Calu3 (cell line): ENCODE results near the gene SAXO2. TPM values are rescaled to one million over a fixed set of nuclear protein-coding genes. Genes with fewer than 3 reads are reported as not detected.
"Not testable (repeated sequence)": the region's sequence is repeated elsewhere in the genome, so short reads cannot be mapped to it uniquely, and the experiment has no call there.

ENCODE experiments used
- BruUV-seq: library from RNA; stranded (reverse); fragments of 400-500 nt; replicated peaks from 2 replicates; lab custom pipeline; 2021; lab: Mats Ljungman, UMichigan
- CTCF ChIA-PET: fragments of 300-600 bp; sonication (Branson Sonifier 250); formaldehyde crosslinking; loops from one replicate; lab custom pipeline; 2022; ENCODE audit warnings: antibody characterized with exemption; lab: Charles Lee
- DNase-seq: peaks from one replicate; pipeline ENCODE4 v3.0.0; 2022
- H3K27ac Mint-ChIP-seq: one replicate; pipeline ENCODE4 v1.8.0; 2022; ENCODE audit warnings: mixed read lengths; ENCODE audit not compliant: unreplicated experiment
- H3K27me3 Mint-ChIP-seq: one replicate; pipeline ENCODE4 v1.8.0; 2022; ENCODE audit warnings: mixed read lengths; ENCODE audit not compliant: unreplicated experiment
- H3K36me3 Mint-ChIP-seq: one replicate; pipeline ENCODE4 v1.8.0; 2022; ENCODE audit warnings: mild to moderate bottlenecking, moderate library complexity, mixed read lengths; ENCODE audit not compliant: insufficient read depth, unreplicated experiment
- H3K4me1 Mint-ChIP-seq: one replicate; pipeline ENCODE4 v1.8.0; 2022; ENCODE audit warnings: mild to moderate bottlenecking, low read depth, mixed read lengths; ENCODE audit not compliant: unreplicated experiment
- H3K4me3 Mint-ChIP-seq: one replicate; pipeline ENCODE4 v1.8.0; 2022; ENCODE audit warnings: mild to moderate bottlenecking, low read depth, moderate library complexity, mixed read lengths; ENCODE audit not compliant: unreplicated experiment
- H3K9me3 Mint-ChIP-seq: one replicate; pipeline ENCODE4 v1.8.0; 2022; ENCODE audit warnings: low read depth, mixed read lengths; ENCODE audit not compliant: unreplicated experiment
- CTCF ChIP-seq: fragments of 200-600 bp; IDR thresholded peaks from one replicate; pipeline ENCODE4 v1.8.0; 2022; ENCODE audit warnings: antibody characterized with exemption; ENCODE audit not compliant: unreplicated experiment
- intact Hi-C: fragments of 100-400 bp; cut with micrococcal nuclease; formaldehyde crosslinking; loops from one replicate; pipeline ENCODE4 v1.10.0; 2022; ENCODE audit not compliant: unreplicated experiment
- total RNA-seq: library from RNA; stranded (reverse); gene quantifications from 2 replicates; pipeline ENCODE4 v1.2.3, GENCODE V29; 2022

SAXO2 gene
- total RNA-seq, 1 experiment from 2014 or later = 5.3 TPM

- H3K27me3 Mint-ChIP-seq = no peaks in the 10 kb centered on the region
- H3K36me3 Mint-ChIP-seq = peaks cover 6% of the 10 kb centered on the region
- no peak for DNase-seq
- no peak overlapping the region for H3K27ac Mint-ChIP-seq
- no peak for TF ChIP-seq CTCF
- H3K4me3 Mint-ChIP-seq = no peak overlapping the region
- no TSS peak for BruUV-seq
- CTCF ChIA-PET = no interaction called here
- no peaks in the 10 kb centered on the region for H3K4me1 Mint-ChIP-seq
- intact Hi-C loops = loop anchor here (10.0 kb wide), 1 partner anchor 1874 kb away; no protein-coding TSS in a partner anchor
- H3K9me3 Mint-ChIP-seq = no peaks in the 10 kb centered on the region
These were observed 31.4 kb upstream of the SAXO2 start for GRCh38 chr15:82231233-82231632.

GRCh38 chr15:82231842-82232241 lies 30.8 kb upstream of the SAXO2 start:
- CTCF ChIA-PET = no interaction called here
- Mint-ChIP-seq H3K36me3 (peaks cover under 1% of the 10 kb centered on the region), H3K27me3 (no peaks in the 10 kb centered on the region), H3K9me3 (no peaks in the 10 kb centered on the region), H3K4me1 (no peaks in the 10 kb centered on the region), H3K27ac (no peak overlapping the region), H3K4me3 (no peak overlapping the region)
- BruUV-seq = no TSS peak
- intact Hi-C loops = loop anchor here (10.0 kb wide), 1 partner anchor 1873 kb away; no protein-coding TSS in a partner anchor
- no peak for TF ChIP-seq CTCF
- DNase-seq = no peak

- H3K4me3 Mint-ChIP-seq, H3K27ac Mint-ChIP-seq, H3K9me3 Mint-ChIP-seq, H3K27me3 Mint-ChIP-seq, DNase-seq, H3K4me1 Mint-ChIP-seq, H3K36me3 Mint-ChIP-seq, CTCF ChIA-PET, BruUV-seq: not testable (repeated sequence)
- intact Hi-C loops = loop anchor here (10.0 kb wide), 1 partner anchor 1867 kb away; no protein-coding TSS in a partner anchor
These were observed 24.6 kb upstream of the SAXO2 start for GRCh38 chr15:82237944-82238534.

GRCh38 chr15:82239685-82240391 lies 22.8 kb upstream of the SAXO2 start:
- no peak for TF ChIP-seq CTCF
- H3K27me3 Mint-ChIP-seq = no peaks in the 10 kb centered on the region
- no peak overlapping the region for H3K27ac Mint-ChIP-seq
- no peaks in the 10 kb centered on the region for H3K36me3 Mint-ChIP-seq
- no peak for DNase-seq
- intact Hi-C loops = loop anchor here (10.0 kb wide), 1 partner anchor 1865 kb away; no protein-coding TSS in a partner anchor
- no peak overlapping the region for H3K4me3 Mint-ChIP-seq
- no peaks in the 10 kb centered on the region for H3K9me3 Mint-ChIP-seq
- no TSS peak for BruUV-seq
- CTCF ChIA-PET = no interaction called here
- H3K4me1 Mint-ChIP-seq = no peaks in the 10 kb centered on the region

- H3K4me1 Mint-ChIP-seq, DNase-seq, H3K27me3 Mint-ChIP-seq, H3K36me3 Mint-ChIP-seq, BruUV-seq, H3K27ac Mint-ChIP-seq, CTCF ChIA-PET, H3K9me3 Mint-ChIP-seq, intact Hi-C loops, H3K4me3 Mint-ChIP-seq: not testable (repeated sequence)
These were observed 20.6 kb upstream of the SAXO2 start for GRCh38 chr15:82241836-82242499.

GRCh38 chr15:82243644-82244043 lies 19.0 kb upstream of the SAXO2 start:
- DNase-seq, H3K27ac Mint-ChIP-seq, intact Hi-C loops, BruUV-seq, CTCF ChIA-PET, H3K4me1 Mint-ChIP-seq, H3K36me3 Mint-ChIP-seq, H3K27me3 Mint-ChIP-seq, H3K4me3 Mint-ChIP-seq, H3K9me3 Mint-ChIP-seq: not testable (repeated sequence)

- not testable (repeated sequence) for H3K36me3 Mint-ChIP-seq, H3K9me3 Mint-ChIP-seq, H3K27me3 Mint-ChIP-seq
These were observed 16.7 kb upstream of the SAXO2 start for GRCh38 chr15:82245956-82246355.

More at GRCh38 chr15:82245956-82246355, 16.7 kb upstream of the SAXO2 start:
- BruUV-seq, DNase-seq, intact Hi-C loops, CTCF ChIA-PET, H3K4me1 Mint-ChIP-seq, H3K27ac Mint-ChIP-seq, H3K4me3 Mint-ChIP-seq: not testable (repeated sequence)
